Mesenchymal stem cell (in vitro differentiated cells and primary cell): ENCODE results near the gene SMARCD2.
"Not testable (repeated sequence)": the region's sequence is repeated elsewhere in the genome, so short reads cannot be mapped to it uniquely, and the experiment has no call there.

ENCODE experiments used
- DNase-seq: peaks from one replicate; pipeline ENCODE4 v3.0.0-alpha.2; 2013
- H2AFZ ChIP-seq: one replicate; pipeline ENCODE4 v1.6.1; 2013; ENCODE audit warnings: low read depth, mild to moderate bottlenecking, control low read depth, inconsistent platforms, low read length, moderate library complexity
- H2AK5ac ChIP-seq: 2 replicates; pipeline ENCODE4 v1.6.1; 2013; ENCODE audit warnings: low read length, moderate library complexity, mild to moderate bottlenecking, inconsistent platforms; ENCODE audit not compliant: severe bottlenecking
- H2BK120ac ChIP-seq: one replicate; pipeline ENCODE4 v1.6.1; 2013; ENCODE audit warnings: low read depth, mild to moderate bottlenecking, inconsistent platforms, low read length, moderate library complexity
- H2BK12ac ChIP-seq, 2 experiments: one replicate each; pipeline ENCODE4 v1.6.1; 2013; ENCODE audit warnings: inconsistent platforms in 2 of 2, low read length in 2 of 2, mild to moderate bottlenecking in 2 of 2, moderate library complexity in 2 of 2, control low read depth in 1 of 2
- H2BK15ac ChIP-seq: one replicate; pipeline ENCODE4 v1.6.1; 2013; ENCODE audit warnings: mild to moderate bottlenecking, low read depth, inconsistent platforms; ENCODE audit not compliant: poor library complexity, severe bottlenecking
- H2BK5ac ChIP-seq: 2 replicates; pipeline ENCODE4 v1.6.1; 2013; ENCODE audit warnings: low read depth, mild to moderate bottlenecking, low read length, control low read depth, inconsistent platforms; ENCODE audit not compliant: poor library complexity, severe bottlenecking
- H3K14ac ChIP-seq, 2 experiments: one replicate each; pipeline ENCODE4 v1.6.1; 2013; ENCODE audit warnings: inconsistent platforms in 2 of 2, low read length in 2 of 2, control low read depth in 1 of 2, mild to moderate bottlenecking in 1 of 2, moderate library complexity in 1 of 2
- H3K18ac ChIP-seq, 2 experiments: one replicate each; pipeline ENCODE4 v1.6.1; 2013; ENCODE audit warnings: inconsistent platforms in 2 of 2, low read length in 2 of 2, control low read depth in 1 of 2, low read depth in 1 of 2, mild to moderate bottlenecking in 1 of 2
- H3K23ac ChIP-seq, 2 experiments: one replicate each; pipeline ENCODE4 v1.6.1; 2013; ENCODE audit warnings: inconsistent platforms in 2 of 2, low read length in 2 of 2, mild to moderate bottlenecking in 2 of 2, moderate library complexity in 2 of 2, control low read depth in 1 of 2
- H3K27ac ChIP-seq: 2 replicates; pipeline ENCODE4 v1.5.1; 2013; ENCODE audit warnings: mild to moderate bottlenecking, moderate library complexity, low read length, control low read depth, inconsistent platforms; ENCODE audit not compliant: poor library complexity, severe bottlenecking
- H3K27me3 ChIP-seq, 2 experiments: 2 replicates each; pipeline versions ENCODE4 v1.6.1 to v1.7.0; 2013; ENCODE audit warnings: low read length in 2 of 2, mild to moderate bottlenecking in 2 of 2, moderate library complexity in 2 of 2, control low read depth in 1 of 2, inconsistent platforms in 1 of 2; ENCODE audit not compliant: control insufficient read depth in 1 of 2, insufficient read depth in 1 of 2
- H3K36me3 ChIP-seq, 2 experiments: 2 replicates each; pipeline versions ENCODE4 v1.6.1 to v1.7.0; 2013; ENCODE audit warnings: low read length in 2 of 2, control low read depth in 1 of 2, inconsistent platforms in 1 of 2, low read depth in 1 of 2, mild to moderate bottlenecking in 1 of 2; ENCODE audit not compliant: insufficient read depth in 2 of 2, control insufficient read depth in 1 of 2
- H3K4ac ChIP-seq, 2 experiments: one replicate each; pipeline ENCODE4 v1.6.1; 2013; ENCODE audit warnings: inconsistent platforms in 2 of 2, low read length in 2 of 2, mild to moderate bottlenecking in 2 of 2, moderate library complexity in 2 of 2, control low read depth in 1 of 2, low read depth in 1 of 2
- H3K4me1 ChIP-seq: 2 replicates; pipeline ENCODE4 v1.6.1; 2013; ENCODE audit warnings: low read depth, low read length, control low read depth; ENCODE audit not compliant: control insufficient read depth, insufficient read depth
- H3K4me2 ChIP-seq: 2 replicates; pipeline ENCODE4 v1.6.1; 2013; ENCODE audit warnings: low read length, mild to moderate bottlenecking, inconsistent platforms; ENCODE audit not compliant: poor library complexity, severe bottlenecking
- H3K4me3 ChIP-seq, 2 experiments: 2 replicates each; pipeline versions ENCODE4 v1.5.1 to v1.7.0; 2013; ENCODE audit warnings: low read length in 2 of 2, mild to moderate bottlenecking in 2 of 2, control low read depth in 1 of 2, low read depth in 1 of 2; ENCODE audit not compliant: insufficient read depth in 1 of 2
- H3K79me1 ChIP-seq: replicated peaks from 2 replicates; pipeline ENCODE4 v1.6.1; 2013; ENCODE audit warnings: mild to moderate bottlenecking, control low read depth, low read length, inconsistent platforms; ENCODE audit not compliant: poor library complexity, severe bottlenecking
- H3K9ac ChIP-seq: 2 replicates; pipeline ENCODE4 v1.7.0; 2013; ENCODE audit warnings: mild to moderate bottlenecking, low read length, moderate library complexity
- H3K9me3 ChIP-seq: 2 replicates; pipeline ENCODE4 v1.7.0; 2013; ENCODE audit warnings: mild to moderate bottlenecking, low read length; ENCODE audit not compliant: control insufficient read depth
- H4K8ac ChIP-seq: one replicate; pipeline ENCODE4 v1.6.1; 2013; ENCODE audit warnings: inconsistent platforms, mild to moderate bottlenecking, low read length, moderate library complexity
- H4K91ac ChIP-seq: one replicate; pipeline ENCODE4 v1.6.1; 2013; ENCODE audit warnings: mild to moderate bottlenecking, low read length, inconsistent platforms
- WGBS: methylation state at CpG from one replicate; pipeline ENCODE4 v1.1.7; 2013; ENCODE audit warnings: mixed read lengths; 5-methylcytosine and 5-hydroxymethylcytosine counted together

Gene SMARCD2

GRCh38 chr17:63874693-63875092 lies 32.2 kb upstream of the SMARCD2 start:
- H3K18ac ChIP-seq, H3K27ac ChIP-seq, H2BK12ac ChIP-seq, H3K4me1 ChIP-seq, H2BK15ac ChIP-seq, H3K4me2 ChIP-seq, H2BK5ac ChIP-seq, H3K36me3 ChIP-seq, H2AFZ ChIP-seq, H2BK120ac ChIP-seq, H3K14ac ChIP-seq, H3K9ac ChIP-seq, H3K23ac ChIP-seq, H4K8ac ChIP-seq, DNase-seq, H4K91ac ChIP-seq, H3K4ac ChIP-seq, H3K9me3 ChIP-seq, H2AK5ac ChIP-seq, H3K79me1 ChIP-seq, H3K4me3 ChIP-seq: not testable (repeated sequence)
- peaks cover 0 to 17% of the 10 kb centered on the region in 2 experiments for H3K27me3 ChIP-seq
- 87% methylated on average over 3 of the region's 6 CpGs for WGBS

- not testable (repeated sequence) for H3K36me3 ChIP-seq, H3K23ac ChIP-seq, H2BK5ac ChIP-seq, H3K4me3 ChIP-seq, H4K91ac ChIP-seq, H3K27ac ChIP-seq, H3K4ac ChIP-seq, H2BK12ac ChIP-seq, H4K8ac ChIP-seq, H3K4me1 ChIP-seq, H2AK5ac ChIP-seq, H2AFZ ChIP-seq, DNase-seq, H3K4me2 ChIP-seq, H3K79me1 ChIP-seq, H3K14ac ChIP-seq, H3K9ac ChIP-seq, H3K9me3 ChIP-seq, H2BK15ac ChIP-seq, H2BK120ac ChIP-seq, H3K18ac ChIP-seq
- WGBS = 70% methylated on average over 3 of the region's 8 CpGs
- peaks cover 0 to 11% of the 10 kb centered on the region in 2 experiments for H3K27me3 ChIP-seq
Observed at GRCh38 chr17:63874061-63874626, 31.7 kb upstream of the SMARCD2 start.

- no CpG with 5 or more reads among the region's 7 CpGs for WGBS
- not testable (repeated sequence) for H3K79me1 ChIP-seq, H2AFZ ChIP-seq, H3K9me3 ChIP-seq, H2BK12ac ChIP-seq, H3K4me2 ChIP-seq, H2BK120ac ChIP-seq, H2AK5ac ChIP-seq, H3K14ac ChIP-seq, H3K36me3 ChIP-seq, H2BK5ac ChIP-seq, H3K4me1 ChIP-seq, H4K8ac ChIP-seq, H3K4me3 ChIP-seq, H3K9ac ChIP-seq, DNase-seq, H3K27ac ChIP-seq, H3K23ac ChIP-seq, H3K4ac ChIP-seq, H2BK15ac ChIP-seq, H4K91ac ChIP-seq, H3K18ac ChIP-seq
- peaks cover 0 to 10% of the 10 kb centered on the region in 2 experiments for H3K27me3 ChIP-seq
Observed at GRCh38 chr17:63873577-63873976, 31.1 kb upstream of the SMARCD2 start, which contains the start of gene CSH2. TSS of gene CSH2 (minus strand) at chr17:63873677. CDS start at chr17:63873614, 63 bp downstream.

GRCh38 chr17:63871646-63872365 lies 29.3 kb upstream of the SMARCD2 start:
- not testable (repeated sequence) for H2AFZ ChIP-seq, H2BK15ac ChIP-seq, H2BK120ac ChIP-seq, H2BK12ac ChIP-seq, H4K8ac ChIP-seq, H3K4me2 ChIP-seq, DNase-seq, H3K36me3 ChIP-seq, H3K4me3 ChIP-seq, H3K18ac ChIP-seq, H3K27ac ChIP-seq, H2BK5ac ChIP-seq, H2AK5ac ChIP-seq, H3K27me3 ChIP-seq, H3K79me1 ChIP-seq, H3K14ac ChIP-seq, H4K91ac ChIP-seq, H3K9ac ChIP-seq, H3K4me1 ChIP-seq, H3K4ac ChIP-seq, H3K23ac ChIP-seq, H3K9me3 ChIP-seq
- 96% methylated on average over 3 of the region's 15 CpGs for WGBS
